GM21717 (cell line): ENCODE data around the gene RAB3D.

Experiments
- ATAC-seq: cut with Tn5 transposase; IDR thresholded peaks from one replicate; pipeline ENCODE4 v1.9.1; 2021; ENCODE audit warnings: mild to moderate bottlenecking, moderate library complexity; ENCODE audit not compliant: unreplicated experiment

The RAB3D gene

DNA sequence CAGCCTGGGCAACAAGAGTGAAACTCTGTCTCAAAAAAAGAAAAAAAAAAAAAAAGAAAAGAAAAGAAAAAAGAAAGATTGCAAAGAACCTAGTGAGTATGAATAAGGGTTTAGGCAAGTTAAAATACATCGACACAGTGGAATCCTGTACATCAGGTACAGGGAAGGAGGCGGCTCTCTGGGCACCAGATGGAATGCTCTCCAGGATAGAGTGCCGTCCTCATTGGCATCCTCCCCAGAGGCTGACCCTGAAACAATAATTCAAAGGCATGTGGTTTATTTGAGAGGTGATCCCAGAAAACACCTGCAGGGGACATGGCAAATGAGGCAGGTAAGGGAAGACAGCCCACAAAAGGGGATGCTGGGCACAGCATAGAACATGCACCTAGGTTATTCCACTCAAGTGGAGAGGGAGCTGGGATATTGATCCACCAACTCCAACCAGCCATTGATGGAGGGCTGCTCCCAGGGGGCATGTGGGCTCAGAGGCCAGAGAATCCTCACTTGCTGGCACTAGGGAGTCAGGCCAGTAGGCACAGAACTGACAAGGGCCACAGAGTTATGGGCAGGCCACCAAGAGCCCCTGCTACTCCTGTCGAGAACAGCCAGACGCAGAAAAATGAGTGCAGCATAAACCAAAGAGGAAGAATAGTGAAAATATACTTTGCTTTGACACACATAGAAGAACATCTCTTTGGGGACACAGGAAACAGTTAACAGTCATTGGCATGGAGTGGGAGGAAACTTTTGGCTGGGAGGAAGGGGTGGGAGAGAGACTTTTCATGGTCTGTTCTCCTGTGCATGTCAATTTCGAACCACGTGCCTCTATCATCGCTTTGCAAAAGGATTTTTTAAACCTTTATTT is 39.3 kb downstream of the RAB3D start:
- no peak for ATAC-seq

DNA sequence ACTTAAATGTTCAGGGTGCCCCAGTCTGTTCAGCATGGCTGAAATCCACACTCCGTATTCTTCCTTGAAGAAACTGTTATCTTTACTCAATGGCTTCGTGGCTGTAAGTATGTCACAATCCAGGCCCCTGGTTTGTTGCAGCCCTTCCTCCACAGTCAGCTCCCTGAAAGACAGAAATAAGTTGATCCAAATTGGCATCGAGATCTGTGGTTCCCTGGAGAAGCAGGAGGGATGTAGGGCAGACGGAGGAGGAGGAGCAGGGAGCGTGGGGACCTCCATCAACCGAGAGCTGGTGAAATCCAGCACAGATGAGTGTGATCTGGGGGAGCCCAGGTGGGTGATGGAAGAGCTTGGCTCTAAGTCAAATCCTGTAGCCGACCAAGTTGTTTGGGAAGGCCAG is 43.2 kb downstream of the RAB3D start:
- no peak for ATAC-seq

DNA sequence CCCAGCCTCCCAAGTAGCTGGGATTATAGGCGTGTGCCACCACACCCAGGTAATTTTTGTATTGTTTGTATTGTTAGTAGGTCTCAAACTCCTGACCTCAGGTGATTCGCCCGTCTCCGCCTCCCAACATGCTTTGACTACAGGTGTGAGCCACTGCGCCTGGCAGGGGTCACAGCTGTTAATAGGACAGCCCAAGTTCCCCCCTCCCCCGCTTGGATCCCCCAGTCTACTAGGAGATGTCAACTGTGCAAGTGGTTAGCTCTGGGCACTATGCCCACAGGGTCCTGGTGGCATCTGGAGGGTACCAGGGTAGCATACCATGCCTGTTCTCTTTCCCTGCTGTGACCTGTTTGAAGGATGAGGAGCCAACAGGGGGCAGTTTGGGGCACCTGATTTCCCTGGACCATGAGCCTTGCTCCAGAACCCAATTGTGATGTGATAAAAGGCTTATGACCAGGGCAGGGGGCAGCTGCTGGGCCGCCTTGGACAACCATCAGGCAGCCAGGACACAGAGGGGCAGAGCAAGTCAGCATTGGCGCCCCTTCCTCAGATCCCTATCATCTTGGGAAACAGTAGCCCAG is 43.7 kb downstream of the RAB3D start, which contains the start of gene TSPAN16:
TSPAN16 (plus strand) TSS at position 496 of the 581 bp plus-strand sequence. CDS start 138 bp downstream, outside the sequence.
- no peak for ATAC-seq

GRCh38 chr19:11295180-11295579 is 44.3 kb downstream of the RAB3D start:
- no peak for ATAC-seq

DNA sequence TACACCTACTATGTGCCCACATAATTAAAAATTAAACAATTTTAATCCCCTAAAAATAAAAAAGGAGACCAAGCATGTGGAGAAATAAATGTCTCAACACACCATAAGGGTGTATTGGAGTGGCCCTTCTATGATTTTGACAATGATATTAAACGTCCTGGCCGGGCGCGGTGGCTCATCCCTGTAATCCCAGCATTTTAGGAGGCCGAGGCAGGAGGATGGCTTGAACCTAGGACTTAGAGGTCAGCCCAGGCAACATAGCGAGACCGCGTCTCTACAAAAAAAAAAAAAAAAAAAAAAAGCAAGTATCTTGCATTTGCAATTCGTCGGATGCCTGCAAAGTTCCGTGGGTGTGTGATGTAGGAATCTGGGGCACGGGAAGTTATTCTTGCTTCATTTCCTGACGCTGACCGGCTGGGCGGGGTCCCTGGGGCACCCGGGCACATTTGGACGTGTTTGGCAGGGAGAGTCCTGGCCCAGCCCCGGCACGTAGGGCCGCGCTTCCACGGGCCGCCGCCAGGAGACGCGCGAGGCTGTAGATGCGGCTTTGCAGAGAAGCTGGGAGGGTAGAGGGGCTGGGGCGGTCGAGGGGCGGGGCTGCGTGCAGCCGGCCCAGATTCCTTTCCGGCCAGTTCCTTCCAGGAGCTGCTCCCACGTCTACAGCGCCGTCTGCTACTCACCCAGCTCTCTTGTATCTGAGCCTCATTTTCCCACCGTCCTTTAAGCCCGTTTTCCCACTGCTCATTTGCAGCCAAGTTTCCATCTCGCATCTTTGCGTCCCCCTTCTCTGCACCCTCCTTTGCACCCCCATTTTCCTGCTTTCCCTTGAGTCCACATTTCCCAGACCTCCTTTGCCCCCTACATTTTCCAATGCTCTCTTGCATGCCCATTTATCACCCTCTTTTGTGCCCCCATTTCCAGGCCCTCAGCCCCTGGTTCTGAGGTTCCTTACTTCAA is 45.7 kb downstream of the RAB3D start:
- no peak for ATAC-seq

DNA sequence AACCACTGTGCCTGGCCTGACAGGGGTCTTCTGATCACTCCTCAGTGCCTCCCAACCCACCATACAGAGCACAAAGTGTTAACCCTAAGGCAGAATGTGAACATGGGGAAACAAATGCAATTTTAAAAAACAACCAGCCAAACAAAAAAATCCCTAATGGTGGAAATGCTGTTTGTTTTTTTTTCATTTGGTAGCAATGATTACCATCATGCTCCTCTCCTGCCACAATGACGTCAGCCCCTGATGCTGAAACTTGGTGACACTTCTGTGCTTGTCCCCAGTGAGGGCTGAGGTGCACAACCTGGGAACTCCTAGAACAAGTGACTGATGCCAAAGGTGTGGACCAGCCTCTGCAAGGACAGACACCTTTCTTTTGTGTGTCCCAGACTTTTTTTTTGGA is 47.5 kb downstream of the RAB3D start:
- ATAC-seq: no peak

GRCh38 chr19:11291415-11291814 is 48.0 kb downstream of the RAB3D start:
- no peak for ATAC-seq

- ATAC-seq: no peak
These were observed 49.2 kb downstream of the RAB3D start for GRCh38 chr19:11290256-11290655.

GRCh38 chr19:11288349-11288748 is 51.1 kb downstream of the RAB3D start:
- no peak for ATAC-seq

GRCh38 chr19:11286312-11286974 is 53.0 kb downstream of the RAB3D start:
- ATAC-seq: no peak

DNA sequence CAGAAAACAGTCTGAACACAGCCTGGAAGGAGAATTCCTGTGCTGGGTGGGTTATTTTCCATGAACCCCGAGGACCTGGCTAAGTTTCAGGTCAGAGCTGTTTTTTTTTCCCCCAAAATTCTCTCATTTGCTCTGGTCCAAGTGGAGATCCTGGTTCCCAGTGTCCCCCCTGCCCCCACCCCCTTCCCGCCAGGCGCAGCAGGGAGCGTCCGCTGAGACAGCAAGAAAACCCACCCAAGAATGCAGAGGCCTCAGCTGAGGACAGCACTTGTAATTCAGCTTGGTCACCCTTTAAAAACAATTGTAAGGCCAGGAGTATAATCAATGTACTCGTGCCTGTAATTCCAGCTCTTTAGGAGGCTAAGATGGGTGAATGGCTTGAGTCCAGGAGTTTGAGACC is 54.9 kb downstream of the RAB3D start:
- ATAC-seq: no peak

DNA sequence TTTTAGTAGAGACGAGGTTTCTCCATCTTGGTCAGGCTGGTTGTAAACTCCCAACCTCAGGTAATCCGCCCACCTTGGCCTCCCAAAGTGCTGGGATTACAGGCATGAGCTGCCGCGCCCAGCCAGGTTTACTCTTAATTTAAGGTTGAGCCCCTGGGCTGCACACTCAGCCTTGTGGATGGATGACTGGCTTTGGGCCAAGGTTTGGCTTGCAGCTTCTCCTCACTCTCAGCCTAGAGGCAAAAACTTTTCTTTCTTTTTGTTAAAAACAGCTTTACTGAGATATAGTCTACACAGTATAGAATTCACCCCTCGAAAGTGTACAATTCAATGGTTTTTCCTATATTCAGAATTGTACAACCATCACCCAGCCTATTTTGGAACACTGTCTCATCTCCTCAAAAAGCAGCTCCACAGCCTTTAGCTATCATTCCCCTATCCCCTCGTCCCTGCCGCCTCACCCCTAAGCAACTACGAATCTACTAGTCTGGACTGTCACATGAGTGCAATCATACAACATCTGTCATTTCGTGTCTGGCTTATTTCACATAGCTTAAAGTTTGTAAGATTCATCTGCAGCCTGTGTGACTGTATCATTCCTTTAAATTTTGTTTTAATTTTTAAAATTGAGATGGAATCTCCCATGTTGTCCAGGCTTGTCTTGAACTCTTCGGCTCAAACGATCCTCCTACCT is 58.0 kb downstream of the RAB3D start:
- ATAC-seq: no peak

DNA sequence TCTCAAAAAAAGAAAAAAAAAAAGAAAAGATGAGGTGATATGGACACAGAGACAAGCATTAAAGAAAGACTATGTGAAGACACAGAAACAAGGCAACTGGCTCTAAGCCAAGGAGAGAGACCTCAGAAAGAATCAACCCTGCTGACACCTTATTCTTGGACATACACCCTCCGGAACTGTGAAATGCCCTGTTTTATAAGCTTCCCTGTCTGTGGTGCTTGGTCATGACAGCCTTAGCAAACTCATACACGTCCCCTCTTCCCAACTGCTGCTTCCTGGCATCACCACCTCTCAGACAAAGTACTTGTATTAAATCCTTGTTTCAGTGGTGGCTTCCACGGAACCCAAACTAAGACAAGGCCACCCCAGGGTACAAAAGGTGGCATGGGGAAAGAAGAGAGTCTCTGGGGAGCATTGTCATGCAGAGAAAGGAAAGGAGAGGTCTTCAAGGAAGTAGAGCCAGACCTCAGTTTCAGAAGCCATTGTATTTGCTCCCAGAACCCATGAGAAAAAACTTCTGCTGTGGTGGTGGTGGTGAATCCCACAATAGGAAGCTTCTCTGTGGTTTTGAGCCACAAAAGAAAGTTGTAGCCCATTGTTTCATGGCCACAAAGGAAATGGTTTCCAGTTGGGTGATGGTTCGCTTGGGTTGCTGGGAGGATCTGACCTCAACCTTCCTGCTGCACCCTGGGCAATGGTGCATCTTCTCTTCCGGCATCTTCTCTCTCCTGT is 59.8 kb downstream of the RAB3D start:
- ATAC-seq: no peak

DNA sequence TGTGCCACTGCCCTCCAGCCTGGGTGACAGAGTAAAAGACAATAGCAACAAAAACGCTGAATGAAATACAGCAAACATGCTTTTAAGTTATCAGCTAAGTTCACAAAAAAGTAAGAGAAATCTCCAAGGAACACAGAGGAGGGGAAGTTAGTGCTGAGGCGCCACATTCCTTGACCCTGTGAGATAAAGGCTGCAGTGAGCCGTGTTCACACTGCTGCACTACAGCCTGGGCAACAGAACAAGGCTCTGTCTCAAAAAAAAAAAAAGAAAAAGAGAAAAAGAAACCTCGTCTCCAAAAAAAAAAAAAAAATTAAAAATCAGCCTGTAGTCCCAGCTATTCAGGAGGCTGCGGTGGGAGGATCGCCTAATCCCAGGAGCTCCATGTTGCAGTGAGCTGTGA is 60.8 kb downstream of the RAB3D start:
- no peak for ATAC-seq

GRCh38 chr19:11274533-11275086 is 64.8 kb downstream of the RAB3D start:
- no peak for ATAC-seq

- no peak for ATAC-seq
These were observed 65.5 kb downstream of the RAB3D start for GRCh38 chr19:11273989-11274388.

- ATAC-seq: no peak
These were observed 66.2 kb downstream of the RAB3D start for GRCh38 chr19:11273296-11273695.
